ENCODE data around the gene ADAM22. TPM values are rescaled to one million over a fixed set of nuclear protein-coding genes. Genes with fewer than 3 reads are reported as not detected.

Gene ADAM22
- polyA plus RNA-seq, 1 of the 3 experiments (the other 2 are of a cell fraction), result 3.0 TPM

DNA sequence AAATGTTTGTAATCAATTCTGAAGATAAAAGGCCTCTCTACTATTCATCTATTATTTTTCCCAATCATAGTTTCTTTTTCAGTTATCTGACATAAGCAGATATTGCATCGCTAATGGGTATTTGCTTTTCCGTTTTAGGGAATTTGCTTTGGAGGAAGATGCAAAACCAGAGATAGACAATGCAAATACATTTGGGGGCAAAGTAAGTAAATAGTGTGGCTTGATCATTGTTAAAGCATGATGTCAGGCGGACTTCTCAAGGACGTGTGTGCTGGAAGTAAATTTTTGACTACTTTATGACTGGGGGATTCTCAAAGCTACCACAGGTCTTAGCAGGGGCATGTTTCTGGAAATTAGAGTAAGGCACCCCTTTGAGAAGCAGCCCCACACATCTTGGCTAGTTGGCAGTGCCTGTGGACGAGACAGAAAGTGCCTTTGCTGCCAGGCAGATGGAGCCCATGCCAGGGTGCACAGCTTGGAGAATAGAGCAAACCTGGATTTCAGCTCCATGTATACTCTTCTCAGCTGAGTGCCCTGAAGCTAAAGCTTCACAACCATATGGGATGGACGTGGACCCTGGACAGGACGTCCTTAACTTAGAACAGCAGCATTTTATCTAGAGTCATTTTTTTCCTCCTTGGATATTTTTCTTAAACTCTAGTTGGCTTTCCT, 217.2 kb downstream of the ADAM22 start:
- ChIA-PET CTCF (no interaction called here), POLR2A (no interaction called here)
- Histone ChIP-seq H3K9ac (no peak overlapping the region), H3F3A (replicated peaks; ENCODE audit: insufficient read depth) (no peaks in the 10 kb centered on the region), H3K79me2 (ENCODE audit: insufficient read depth) (no peaks in the 10 kb centered on the region), H2AFZ (ENCODE audit: low read depth) (no peak overlapping the region), H3K36me3 (replicated peaks in 1 of 2; ENCODE audit: control insufficient read depth in 1 of 2, insufficient read depth in 2 of 2, low read length in 1 of 2) (peaks cover 0 to 30% of the 10 kb centered on the region in 2 experiments), H3K27ac (ENCODE audit: low read depth in 2 of 2, low read length in 1 of 2) (no peak overlapping the region; a peak in 1 of 4 replicates), H3K27me3 (ENCODE audit: insufficient read depth) (no peaks in the 10 kb centered on the region), H3K9me2 (no peaks in the 10 kb centered on the region), H4K20me1 (ENCODE audit: insufficient read depth) (no peaks in the 10 kb centered on the region), H3K4me3 (ENCODE audit: low read depth in 2 of 2, low read length in 1 of 2) (no peak overlapping the region), H3K4me2 (no peak overlapping the region), H3K4me1 (ENCODE audit: control insufficient read depth in 1 of 2, insufficient read depth in 2 of 2, low read depth in 1 of 2, low read length in 1 of 2) (peaks cover 0 to 3% of the 10 kb centered on the region in 2 experiments; a peak in 2 of 4 replicates), H3K9me3 (no peaks in the 10 kb centered on the region)
- TF ChIP-seq MEF2A (IDR thresholded peaks at IDR 0.05; ENCODE audit: borderline replicate concordance, low read depth) (no peak), TCF12 (IDR thresholded peaks at IDR 0.05) (no peak), ELF1 (IDR thresholded peaks at IDR 0.05) (no peak), GATA2 (CRISPR knock-in tag; IDR thresholded peaks at IDR 0.05) (no peak), POLR2AphosphoS5 (IDR thresholded peaks at IDR 0.05; ENCODE audit: low read depth, low read length) (no peak), SIN3A (IDR thresholded peaks at IDR 0.05; ENCODE audit: borderline replicate concordance, low read depth, low read length) (no peak), MXI1 (IDR thresholded peaks at IDR 0.05; ENCODE audit: low read depth, low read length) (no peak)
- TF ChIP-seq, protein P1, sequence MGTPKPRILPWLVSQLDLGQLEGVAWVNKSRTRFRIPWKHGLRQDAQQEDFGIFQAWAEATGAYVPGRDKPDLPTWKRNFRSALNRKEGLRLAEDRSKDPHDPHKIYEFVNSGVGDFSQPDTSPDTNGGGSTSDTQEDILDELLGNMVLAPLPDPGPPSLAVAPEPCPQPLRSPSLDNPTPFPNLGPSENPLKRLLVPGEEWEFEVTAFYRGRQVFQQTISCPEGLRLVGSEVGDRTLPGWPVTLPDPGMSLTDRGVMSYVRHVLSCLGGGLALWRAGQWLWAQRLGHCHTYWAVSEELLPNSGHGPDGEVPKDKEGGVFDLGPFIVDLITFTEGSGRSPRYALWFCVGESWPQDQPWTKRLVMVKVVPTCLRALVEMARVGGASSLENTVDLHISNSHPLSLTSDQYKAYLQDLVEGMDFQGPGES (IDR thresholded peaks at IDR 0.05; ENCODE audit: low read depth, low read length), result no peak
- no peak for DNase-seq
- whole genome bisulfite sequencing (ENCODE audit: low lambda C conversion rate), result 80% methylated on average over 7 of the region's 7 CpGs

DNA sequence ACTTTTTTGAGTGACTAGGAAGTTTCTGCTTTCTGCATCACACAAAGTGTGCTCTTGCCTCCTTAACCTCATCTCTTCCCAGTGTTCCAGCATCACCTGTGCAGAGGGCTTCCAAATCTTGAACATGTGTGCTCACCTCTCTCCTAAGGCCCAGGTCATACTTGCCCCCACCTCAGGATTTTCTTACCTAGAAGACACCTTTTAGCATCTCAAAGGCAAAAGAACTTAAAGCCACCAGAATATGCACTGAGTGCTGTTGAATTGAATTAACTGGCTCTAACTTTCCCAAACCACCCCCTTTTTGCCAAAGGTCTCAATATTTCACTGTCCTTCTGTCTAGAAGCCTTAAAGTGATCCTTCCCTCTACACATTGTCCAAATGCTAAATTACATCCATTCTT, 219.3 kb downstream of the ADAM22 start:
- ChIA-PET POLR2A (no interaction called here), CTCF (interaction anchor here (1.5 kb wide), 2 partner anchors 12 to 17 kb away, joined by 3 read pairs; no protein-coding TSS in a partner anchor)
- Histone ChIP-seq H3K79me2 (ENCODE audit: insufficient read depth) (no peaks in the 10 kb centered on the region), H3K4me3 (ENCODE audit: low read depth in 2 of 2, low read length in 1 of 2) (no peak overlapping the region), H3K9me3 (no peaks in the 10 kb centered on the region), H3K4me1 (ENCODE audit: control insufficient read depth in 1 of 2, insufficient read depth in 2 of 2, low read depth in 1 of 2, low read length in 1 of 2) (peaks cover 0 to 3% of the 10 kb centered on the region in 2 experiments; a peak in 2 of 4 replicates), H3K9me2 (no peaks in the 10 kb centered on the region), H4K20me1 (ENCODE audit: insufficient read depth) (no peaks in the 10 kb centered on the region), H3K36me3 (replicated peaks in 1 of 2; ENCODE audit: control insufficient read depth in 1 of 2, insufficient read depth in 2 of 2, low read length in 1 of 2) (peaks cover 0 to 27% of the 10 kb centered on the region in 2 experiments), H3K4me2 (no peak overlapping the region), H2AFZ (ENCODE audit: low read depth) (no peak overlapping the region), H3K9ac (no peak overlapping the region), H3F3A (replicated peaks; ENCODE audit: insufficient read depth) (no peaks in the 10 kb centered on the region), H3K27ac (ENCODE audit: low read depth in 2 of 2, low read length in 1 of 2) (no peak overlapping the region), H3K27me3 (ENCODE audit: insufficient read depth) (no peaks in the 10 kb centered on the region)
- no peak for DNase-seq
- TF ChIP-seq GATA2 (CRISPR knock-in tag; IDR thresholded peaks at IDR 0.05) (no peak), MXI1 (IDR thresholded peaks at IDR 0.05; ENCODE audit: low read depth, low read length) (no peak), YY1 (IDR thresholded peaks at IDR 0.05; ENCODE audit: low read depth) (no peak), EZH2phosphoT487 (IDR thresholded peaks at IDR 0.05; ENCODE audit: borderline replicate concordance, low read depth) (no peak), FOSL2 (IDR thresholded peaks at IDR 0.05; ENCODE audit: borderline replicate concordance, low read depth) (no peak), SMC3 (IDR thresholded peaks at IDR 0.05; ENCODE audit: low read depth, low read length) (no peak)
- TF ChIP-seq, protein P2, sequence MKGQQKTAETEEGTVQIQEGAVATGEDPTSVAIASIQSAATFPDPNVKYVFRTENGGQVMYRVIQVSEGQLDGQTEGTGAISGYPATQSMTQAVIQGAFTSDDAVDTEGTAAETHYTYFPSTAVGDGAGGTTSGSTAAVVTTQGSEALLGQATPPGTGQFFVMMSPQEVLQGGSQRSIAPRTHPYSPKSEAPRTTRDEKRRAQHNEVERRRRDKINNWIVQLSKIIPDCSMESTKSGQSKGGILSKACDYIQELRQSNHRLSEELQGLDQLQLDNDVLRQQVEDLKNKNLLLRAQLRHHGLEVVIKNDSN (IDR thresholded peaks at IDR 0.05; ENCODE audit: borderline replicate concordance, low read depth), result no peak
- TF ChIP-seq, protein P3, sequence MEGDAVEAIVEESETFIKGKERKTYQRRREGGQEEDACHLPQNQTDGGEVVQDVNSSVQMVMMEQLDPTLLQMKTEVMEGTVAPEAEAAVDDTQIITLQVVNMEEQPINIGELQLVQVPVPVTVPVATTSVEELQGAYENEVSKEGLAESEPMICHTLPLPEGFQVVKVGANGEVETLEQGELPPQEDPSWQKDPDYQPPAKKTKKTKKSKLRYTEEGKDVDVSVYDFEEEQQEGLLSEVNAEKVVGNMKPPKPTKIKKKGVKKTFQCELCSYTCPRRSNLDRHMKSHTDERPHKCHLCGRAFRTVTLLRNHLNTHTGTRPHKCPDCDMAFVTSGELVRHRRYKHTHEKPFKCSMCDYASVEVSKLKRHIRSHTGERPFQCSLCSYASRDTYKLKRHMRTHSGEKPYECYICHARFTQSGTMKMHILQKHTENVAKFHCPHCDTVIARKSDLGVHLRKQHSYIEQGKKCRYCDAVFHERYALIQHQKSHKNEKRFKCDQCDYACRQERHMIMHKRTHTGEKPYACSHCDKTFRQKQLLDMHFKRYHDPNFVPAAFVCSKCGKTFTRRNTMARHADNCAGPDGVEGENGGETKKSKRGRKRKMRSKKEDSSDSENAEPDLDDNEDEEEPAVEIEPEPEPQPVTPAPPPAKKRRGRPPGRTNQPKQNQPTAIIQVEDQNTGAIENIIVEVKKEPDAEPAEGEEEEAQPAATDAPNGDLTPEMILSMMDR (IDR thresholded peaks at IDR 0.05), result no peak
- TF ChIP-seq, protein P4, sequence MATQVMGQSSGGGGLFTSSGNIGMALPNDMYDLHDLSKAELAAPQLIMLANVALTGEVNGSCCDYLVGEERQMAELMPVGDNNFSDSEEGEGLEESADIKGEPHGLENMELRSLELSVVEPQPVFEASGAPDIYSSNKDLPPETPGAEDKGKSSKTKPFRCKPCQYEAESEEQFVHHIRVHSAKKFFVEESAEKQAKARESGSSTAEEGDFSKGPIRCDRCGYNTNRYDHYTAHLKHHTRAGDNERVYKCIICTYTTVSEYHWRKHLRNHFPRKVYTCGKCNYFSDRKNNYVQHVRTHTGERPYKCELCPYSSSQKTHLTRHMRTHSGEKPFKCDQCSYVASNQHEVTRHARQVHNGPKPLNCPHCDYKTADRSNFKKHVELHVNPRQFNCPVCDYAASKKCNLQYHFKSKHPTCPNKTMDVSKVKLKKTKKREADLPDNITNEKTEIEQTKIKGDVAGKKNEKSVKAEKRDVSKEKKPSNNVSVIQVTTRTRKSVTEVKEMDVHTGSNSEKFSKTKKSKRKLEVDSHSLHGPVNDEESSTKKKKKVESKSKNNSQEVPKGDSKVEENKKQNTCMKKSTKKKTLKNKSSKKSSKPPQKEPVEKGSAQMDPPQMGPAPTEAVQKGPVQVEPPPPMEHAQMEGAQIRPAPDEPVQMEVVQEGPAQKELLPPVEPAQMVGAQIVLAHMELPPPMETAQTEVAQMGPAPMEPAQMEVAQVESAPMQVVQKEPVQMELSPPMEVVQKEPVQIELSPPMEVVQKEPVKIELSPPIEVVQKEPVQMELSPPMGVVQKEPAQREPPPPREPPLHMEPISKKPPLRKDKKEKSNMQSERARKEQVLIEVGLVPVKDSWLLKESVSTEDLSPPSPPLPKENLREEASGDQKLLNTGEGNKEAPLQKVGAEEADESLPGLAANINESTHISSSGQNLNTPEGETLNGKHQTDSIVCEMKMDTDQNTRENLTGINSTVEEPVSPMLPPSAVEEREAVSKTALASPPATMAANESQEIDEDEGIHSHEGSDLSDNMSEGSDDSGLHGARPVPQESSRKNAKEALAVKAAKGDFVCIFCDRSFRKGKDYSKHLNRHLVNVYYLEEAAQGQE (IDR thresholded peaks at IDR 0.05; ENCODE audit: low read depth, low read length), result no peak
- TF ChIP-seq, protein P5, sequence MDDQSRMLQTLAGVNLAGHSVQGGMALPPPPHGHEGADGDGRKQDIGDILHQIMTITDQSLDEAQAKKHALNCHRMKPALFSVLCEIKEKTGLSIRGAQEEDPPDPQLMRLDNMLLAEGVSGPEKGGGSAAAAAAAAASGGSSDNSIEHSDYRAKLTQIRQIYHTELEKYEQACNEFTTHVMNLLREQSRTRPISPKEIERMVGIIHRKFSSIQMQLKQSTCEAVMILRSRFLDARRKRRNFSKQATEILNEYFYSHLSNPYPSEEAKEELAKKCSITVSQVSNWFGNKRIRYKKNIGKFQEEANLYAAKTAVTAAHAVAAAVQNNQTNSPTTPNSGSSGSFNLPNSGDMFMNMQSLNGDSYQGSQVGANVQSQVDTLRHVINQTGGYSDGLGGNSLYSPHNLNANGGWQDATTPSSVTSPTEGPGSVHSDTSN (IDR thresholded peaks at IDR 0.05), result no peak

Measured in SK-N-SH (cell line).